Measurements from ENCODE around the gene DCLK1.

- TF ChIP-seq CTCF (IDR thresholded peaks at IDR 0.05) (no peak), POLR2A (IDR thresholded peaks at IDR 0.05) (no peak)
These were observed 16.1 kb upstream of the DCLK1 start for GRCh38 chr13:36147330-36147729.

Data from body of pancreas (tissue), 4 donors.